ENCODE results near the gene USE1. TPM values are rescaled to one million over a fixed set of nuclear protein-coding genes. Genes with fewer than 3 reads are reported as not detected.

Gene USE1
- total RNA-seq, 4 donors from 2014 or later = 17.3 to 25.2 (median 21.6) TPM

DNA sequence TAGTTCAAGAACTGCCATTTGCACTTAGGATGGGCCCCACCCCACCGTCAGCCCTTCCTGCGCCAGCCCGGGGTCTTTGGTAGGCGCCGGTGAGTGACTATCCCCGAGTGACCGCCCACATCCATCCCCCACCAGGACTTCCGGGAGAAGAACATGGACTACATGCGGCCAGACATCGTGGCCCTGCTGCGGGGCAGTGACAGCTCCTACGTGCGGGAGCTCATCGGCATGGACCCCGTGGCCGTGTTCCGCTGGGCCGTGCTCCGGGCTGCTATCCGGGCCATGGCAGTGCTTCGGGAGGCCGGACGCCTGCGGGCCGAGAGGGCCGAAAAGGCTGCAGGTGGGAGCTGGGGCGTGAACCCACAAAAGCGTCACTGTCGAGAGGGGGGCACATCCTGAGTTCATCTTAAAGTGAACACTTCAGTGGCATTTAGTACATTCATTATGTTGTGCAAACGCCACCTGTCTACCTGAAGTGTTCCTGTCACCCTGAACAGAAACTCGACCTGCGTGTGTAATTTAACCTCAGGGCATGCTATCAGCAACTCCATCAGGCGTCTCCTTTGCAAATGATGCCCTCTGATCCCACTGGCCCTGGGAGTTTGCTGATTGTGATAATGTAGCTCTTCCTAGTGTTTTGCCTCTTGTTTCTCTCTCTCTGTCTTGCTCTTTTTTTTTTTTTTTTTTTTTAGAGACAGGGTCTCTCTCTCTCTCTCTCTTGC lies 42.4 kb upstream of the USE1 start:
- 91% methylated on average over 24 of the region's 33 CpGs for WGBS

GRCh38 chr19:17178291-17178690 lies 36.9 kb upstream of the USE1 start:
- Histone ChIP-seq H3K4me3 (no peak overlapping the region), H3K27me3 (no peaks in the 10 kb centered on the region), H3K9me3 (no peaks in the 10 kb centered on the region), H3K4me1 (no peaks in the 10 kb centered on the region), H3K36me3 (peaks cover 81% of the 10 kb centered on the region), H3K27ac (no peak overlapping the region)
- DNase-seq (ENCODE audit: low spot score in 2 of 2) = no peak
- TF ChIP-seq EP300 (IDR thresholded peaks at IDR 0.05) (no peak), CTCF (IDR thresholded peaks at IDR 0.05) (no peak), POLR2AphosphoS5 (IDR thresholded peaks at IDR 0.05) (no peak), POLR2A (IDR thresholded peaks at IDR 0.05) (no peak)
- 92% methylated on average over 10 of the region's 10 CpGs for WGBS

More for the DNA sequence above, 42.4 kb upstream of the USE1 start:
- Histone ChIP-seq H3K9me3 (no peaks in the 10 kb centered on the region), H3K27me3 (no peaks in the 10 kb centered on the region), H3K4me1 (no peaks in the 10 kb centered on the region), H3K36me3 (peaks cover 96% of the 10 kb centered on the region), H3K4me3 (no peak overlapping the region), H3K27ac (no peak overlapping the region)
- DNase-seq (ENCODE audit: low spot score in 2 of 2) = no peak
- no peak for TF ChIP-seq EP300 (IDR thresholded peaks at IDR 0.05)
- no peak for TF ChIP-seq POLR2AphosphoS5 (IDR thresholded peaks at IDR 0.05)

- DNase-seq (ENCODE audit: low spot score in 2 of 2) = no peak
- no peaks in the 10 kb centered on the region for H3K27me3 ChIP-seq
- WGBS = 81% methylated on average over 22 of the region's 22 CpGs
- no peak overlapping the region for H3K4me3 ChIP-seq
- H3K27ac ChIP-seq = no peak overlapping the region
- TF ChIP-seq POLR2AphosphoS5 (IDR thresholded peaks at IDR 0.05) (no peak), EP300 (IDR thresholded peaks at IDR 0.05) (no peak), CTCF (IDR thresholded peaks at IDR 0.05) (no peak), POLR2A (IDR thresholded peaks at IDR 0.05) (no peak)
- H3K9me3 ChIP-seq = no peaks in the 10 kb centered on the region
- H3K4me1 ChIP-seq = no peaks in the 10 kb centered on the region
- H3K36me3 ChIP-seq = peaks cover 78% of the 10 kb centered on the region
Measured at GRCh38 chr19:17180997-17181702, 34.0 kb upstream of the USE1 start.

DNA sequence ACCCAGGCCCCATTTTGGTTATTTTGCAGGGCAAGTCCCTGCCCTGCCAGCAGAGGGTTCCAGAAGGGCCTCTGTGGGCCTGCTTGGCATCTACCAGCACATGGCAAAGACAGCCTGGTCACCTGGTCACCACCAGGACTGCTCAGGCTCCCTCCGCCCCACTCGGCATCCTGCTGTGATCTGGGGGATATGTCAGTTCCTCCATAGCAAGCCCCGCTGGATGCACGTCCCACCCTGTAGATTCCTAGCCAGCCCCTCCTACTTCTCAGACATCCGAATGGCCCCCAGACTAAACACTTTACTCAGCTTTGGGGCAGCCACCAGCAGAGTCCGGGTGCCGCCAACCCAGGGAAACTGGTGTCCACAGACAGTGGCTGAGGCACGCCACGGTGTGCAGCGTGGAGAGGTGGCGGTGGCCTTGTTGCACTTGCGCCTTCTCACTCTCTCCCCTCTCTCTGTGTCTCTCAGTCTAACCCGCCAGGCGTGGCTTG lies 31.8 kb upstream of the USE1 start:
- DNase-seq (ENCODE audit: low spot score in 2 of 2) = no peak
- Histone ChIP-seq H3K9me3 (no peaks in the 10 kb centered on the region), H3K4me1 (no peaks in the 10 kb centered on the region), H3K36me3 (peaks cover 79% of the 10 kb centered on the region), H3K27ac (no peak overlapping the region), H3K27me3 (no peaks in the 10 kb centered on the region), H3K4me3 (no peak overlapping the region)
- WGBS = 76% methylated on average over 9 of the region's 14 CpGs
- TF ChIP-seq EP300 (IDR thresholded peaks at IDR 0.05) = no peak
- no peak for TF ChIP-seq CTCF (IDR thresholded peaks at IDR 0.05)
- no peak for TF ChIP-seq POLR2A (IDR thresholded peaks at IDR 0.05)
- TF ChIP-seq POLR2AphosphoS5 (IDR thresholded peaks at IDR 0.05) = no peak

- Histone ChIP-seq H3K27ac (no peak overlapping the region), H3K27me3 (no peaks in the 10 kb centered on the region), H3K4me3 (no peak overlapping the region), H3K36me3 (peaks cover 80% of the 10 kb centered on the region), H3K4me1 (no peaks in the 10 kb centered on the region), H3K9me3 (no peaks in the 10 kb centered on the region)
- DNase-seq (ENCODE audit: low spot score in 2 of 2) = no peak
- 68% methylated on average over 11 of the region's 11 CpGs for WGBS
- TF ChIP-seq POLR2A (IDR thresholded peaks at IDR 0.05) (no peak), POLR2AphosphoS5 (IDR thresholded peaks at IDR 0.05) (no peak), CTCF (IDR thresholded peaks at IDR 0.05) (no peak), EP300 (IDR thresholded peaks at IDR 0.05) (no peak)
Measured at GRCh38 chr19:17183858-17184321, 31.3 kb upstream of the USE1 start.
